ENCODE data around the gene IL11.
A peak's percentile ranks its signal among the peaks of the same experiment; 100 is the strongest.
"Not testable (repeated sequence)": the region's sequence is repeated elsewhere in the genome, so short reads cannot be mapped to it uniquely, and the experiment has no call there.

Gene IL11

DNA sequence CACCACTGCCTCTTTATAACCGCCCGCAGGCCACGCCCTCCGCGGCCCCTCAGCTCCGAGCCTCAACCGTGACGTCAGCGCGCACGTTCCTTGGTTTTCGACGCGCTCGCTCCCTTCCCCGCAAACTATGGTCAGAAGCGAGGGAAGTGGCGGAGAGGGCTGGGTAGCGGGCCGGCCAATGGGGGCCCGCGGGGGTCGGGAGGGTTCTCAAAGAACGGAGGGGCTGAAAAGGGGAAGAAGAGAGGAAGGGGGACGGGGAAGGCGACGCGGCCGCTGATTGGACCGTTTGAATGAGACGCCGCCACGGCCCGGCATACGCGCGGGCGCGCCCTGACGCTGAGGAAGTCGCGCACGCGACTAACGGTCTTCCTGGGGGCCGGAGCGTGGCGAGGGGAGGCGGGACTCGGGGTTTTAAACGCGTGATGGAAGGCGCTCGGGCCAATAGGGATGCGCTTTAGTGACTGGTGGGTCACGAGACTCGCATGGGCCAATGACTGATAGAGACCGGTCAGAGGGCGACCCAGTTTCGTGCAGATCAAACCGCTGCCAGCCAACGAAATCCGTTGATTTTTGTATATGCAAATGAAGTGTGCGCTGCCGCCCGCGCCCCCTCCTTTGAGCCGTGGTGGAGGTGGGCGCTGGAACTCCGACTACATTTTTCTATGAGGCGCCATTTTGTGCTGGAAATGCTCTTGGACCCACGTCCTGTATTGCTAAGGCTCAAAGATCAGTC is 37.7 kb upstream of the IL11 start:
- H3K4me3 ChIP-seq (ENCODE audit: low read depth, low read length) = peak overlapping the region; percentile 85
- peak; percentile 100 for DNase-seq (ENCODE audit: low read depth)
- TF ChIP-seq, protein P1, sequence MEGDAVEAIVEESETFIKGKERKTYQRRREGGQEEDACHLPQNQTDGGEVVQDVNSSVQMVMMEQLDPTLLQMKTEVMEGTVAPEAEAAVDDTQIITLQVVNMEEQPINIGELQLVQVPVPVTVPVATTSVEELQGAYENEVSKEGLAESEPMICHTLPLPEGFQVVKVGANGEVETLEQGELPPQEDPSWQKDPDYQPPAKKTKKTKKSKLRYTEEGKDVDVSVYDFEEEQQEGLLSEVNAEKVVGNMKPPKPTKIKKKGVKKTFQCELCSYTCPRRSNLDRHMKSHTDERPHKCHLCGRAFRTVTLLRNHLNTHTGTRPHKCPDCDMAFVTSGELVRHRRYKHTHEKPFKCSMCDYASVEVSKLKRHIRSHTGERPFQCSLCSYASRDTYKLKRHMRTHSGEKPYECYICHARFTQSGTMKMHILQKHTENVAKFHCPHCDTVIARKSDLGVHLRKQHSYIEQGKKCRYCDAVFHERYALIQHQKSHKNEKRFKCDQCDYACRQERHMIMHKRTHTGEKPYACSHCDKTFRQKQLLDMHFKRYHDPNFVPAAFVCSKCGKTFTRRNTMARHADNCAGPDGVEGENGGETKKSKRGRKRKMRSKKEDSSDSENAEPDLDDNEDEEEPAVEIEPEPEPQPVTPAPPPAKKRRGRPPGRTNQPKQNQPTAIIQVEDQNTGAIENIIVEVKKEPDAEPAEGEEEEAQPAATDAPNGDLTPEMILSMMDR (IDR thresholded peaks at IDR 0.05; ENCODE audit: insufficient read depth, low read depth, low read length, missing control alignments) = no peak

DNA sequence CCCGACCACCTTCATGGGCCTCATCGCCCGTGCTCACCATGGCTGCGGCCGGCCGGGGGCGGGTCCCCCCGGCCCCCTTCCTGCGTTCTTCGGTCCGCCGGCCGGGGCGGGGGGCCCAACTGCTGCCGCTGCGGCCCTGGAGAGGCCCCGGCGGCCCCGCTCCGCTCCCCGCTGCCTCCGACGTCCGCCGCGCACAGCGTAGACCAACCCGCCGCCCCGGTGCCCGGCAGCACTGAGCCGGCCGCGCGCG is 37.2 kb upstream of the IL11 start, which contains the start of gene UBE2S:
Gene UBE2S (minus strand): TSS at position 239 of the 250 bp plus-strand sequence. CDS start 199 bp downstream, at position 40.
- DNase-seq (ENCODE audit: low read depth) = not testable (repeated sequence)
- peak within 1 kb of the TSS; percentile 85 for H3K4me3 ChIP-seq (ENCODE audit: low read depth, low read length)

DNA sequence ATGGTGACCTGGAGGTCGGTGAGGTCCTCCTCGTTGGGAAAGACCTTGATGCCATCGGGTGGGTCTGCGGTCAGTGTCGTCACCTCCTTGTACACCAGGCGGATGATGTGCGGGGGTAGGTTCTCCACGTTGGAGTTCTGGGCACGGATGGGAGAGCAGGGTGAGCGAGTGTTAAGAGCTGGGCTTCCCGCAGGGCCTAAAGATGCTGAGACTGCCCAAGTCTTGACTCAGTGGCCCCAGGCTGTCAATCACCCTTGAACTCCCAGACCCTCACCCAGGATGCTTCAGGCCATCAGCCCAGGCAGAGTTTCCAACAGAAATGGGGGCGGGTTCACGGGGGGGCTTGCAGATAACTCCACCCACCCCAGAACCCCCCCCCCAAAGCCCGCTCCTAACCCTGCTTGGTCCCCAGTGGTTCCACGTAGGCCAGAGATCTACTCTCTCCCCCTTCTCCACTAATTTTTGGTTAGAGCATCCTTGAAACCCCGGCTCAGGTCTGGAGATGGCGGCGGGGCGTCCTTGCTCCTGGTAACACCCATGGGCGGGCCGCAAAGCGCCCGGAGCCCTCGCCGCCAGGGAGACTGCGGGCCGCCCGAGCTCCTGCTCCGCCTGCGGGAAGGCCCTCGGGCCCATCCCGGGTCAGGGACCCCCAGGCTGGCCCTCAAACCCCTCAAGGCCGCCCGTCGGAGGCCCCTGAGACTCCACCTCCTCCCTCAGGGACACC is 36.7 kb upstream of the IL11 start:
- TF ChIP-seq, protein P1 (IDR thresholded peaks at IDR 0.05; ENCODE audit: insufficient read depth, low read depth, low read length, missing control alignments) = no peak
- DNase-seq (ENCODE audit: low read depth) = peak; percentile 53
- peak overlapping the region; percentile 85 for H3K4me3 ChIP-seq (ENCODE audit: low read depth, low read length)

DNA sequence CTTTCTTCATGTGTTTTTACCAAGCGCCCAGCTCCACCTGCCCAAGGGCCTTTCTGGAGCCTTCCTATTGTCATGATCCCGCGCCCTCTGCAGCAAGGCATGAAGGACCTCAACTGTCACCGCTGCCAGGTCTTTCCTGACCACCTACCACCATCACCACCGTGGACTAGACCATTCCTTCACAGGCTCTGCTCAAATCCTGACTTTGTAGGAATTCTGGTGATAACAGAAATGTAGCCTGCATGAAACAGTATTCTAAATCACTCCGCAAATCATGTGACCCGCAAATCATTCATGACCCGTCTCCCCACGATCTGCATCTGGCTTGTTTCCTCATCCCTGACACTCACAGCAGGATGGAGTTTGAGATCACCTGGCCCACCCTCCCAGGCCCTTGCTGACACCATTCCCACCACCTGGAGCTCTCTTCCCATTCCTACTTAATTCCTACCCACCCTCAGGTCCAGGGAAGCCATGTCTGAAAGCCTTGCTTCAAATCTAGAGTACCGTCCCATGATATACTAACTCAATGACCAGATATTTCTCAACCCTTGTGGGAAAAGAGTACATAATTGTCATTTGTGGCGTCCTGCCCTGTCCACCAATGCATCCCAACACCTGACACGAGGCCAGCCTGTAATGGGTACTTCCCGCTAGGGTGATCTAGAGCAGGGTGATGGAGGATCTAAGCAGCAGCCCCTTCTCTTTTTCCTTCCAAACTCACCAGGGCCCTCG is 36.0 kb upstream of the IL11 start:
- DNase-seq (ENCODE audit: low read depth) = peak; percentile 16
- TF ChIP-seq, protein P1 (IDR thresholded peaks at IDR 0.05; ENCODE audit: insufficient read depth, low read depth, low read length, missing control alignments) = no peak
- peak overlapping the region; percentile 85 for H3K4me3 ChIP-seq (ENCODE audit: low read depth, low read length)

DNA sequence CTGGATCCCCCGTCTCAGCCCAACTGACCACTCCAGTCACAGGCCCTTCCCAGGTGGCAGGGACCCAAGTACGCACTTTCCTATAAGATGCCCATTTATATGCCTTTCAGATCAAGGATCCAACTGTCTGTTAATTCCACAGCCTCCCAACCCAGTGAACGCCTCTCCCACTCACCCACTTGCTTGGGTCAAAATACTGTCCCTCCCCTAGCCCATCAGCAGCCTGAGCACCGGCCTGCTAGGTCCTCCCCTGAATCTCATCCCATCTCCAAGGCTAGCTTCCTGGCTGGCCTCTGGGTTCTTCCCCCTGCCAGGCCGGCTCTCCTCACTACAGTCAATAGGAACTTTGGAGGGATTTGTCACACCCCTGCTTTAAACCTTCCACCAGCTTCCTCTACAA is 35.4 kb upstream of the IL11 start:
- no peak for DNase-seq (ENCODE audit: low read depth)
- TF ChIP-seq, protein P1 (IDR thresholded peaks at IDR 0.05; ENCODE audit: insufficient read depth, low read depth, low read length, missing control alignments) = no peak
- H3K4me3 ChIP-seq (ENCODE audit: low read depth, low read length) = peak overlapping the region; percentile 85

DNA sequence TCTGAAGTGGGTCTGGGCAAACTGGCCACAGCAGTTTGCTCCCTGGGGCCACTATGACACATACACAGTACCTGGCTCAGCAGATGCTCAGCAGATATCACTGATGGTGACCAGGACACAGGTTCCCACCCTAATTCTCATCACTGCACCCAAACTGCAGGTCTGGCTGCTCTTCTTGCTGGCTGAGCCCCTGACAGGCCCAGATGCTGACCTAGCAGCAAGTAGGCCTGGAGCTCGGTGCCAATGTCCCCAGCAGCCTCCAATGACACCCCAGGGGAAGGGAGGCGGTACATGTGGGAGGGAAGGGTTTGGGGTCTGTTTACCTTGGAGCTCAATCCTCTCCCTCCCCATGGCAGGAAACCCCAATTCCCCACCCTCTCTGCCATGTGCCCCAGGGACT is 32.2 kb upstream of the IL11 start:
- no peak for DNase-seq (ENCODE audit: low read depth)
- TF ChIP-seq, protein P1 (IDR thresholded peaks at IDR 0.05; ENCODE audit: insufficient read depth, low read depth, low read length, missing control alignments) = no peak
- H3K4me3 ChIP-seq (ENCODE audit: low read depth, low read length) = no peak overlapping the region

DNA sequence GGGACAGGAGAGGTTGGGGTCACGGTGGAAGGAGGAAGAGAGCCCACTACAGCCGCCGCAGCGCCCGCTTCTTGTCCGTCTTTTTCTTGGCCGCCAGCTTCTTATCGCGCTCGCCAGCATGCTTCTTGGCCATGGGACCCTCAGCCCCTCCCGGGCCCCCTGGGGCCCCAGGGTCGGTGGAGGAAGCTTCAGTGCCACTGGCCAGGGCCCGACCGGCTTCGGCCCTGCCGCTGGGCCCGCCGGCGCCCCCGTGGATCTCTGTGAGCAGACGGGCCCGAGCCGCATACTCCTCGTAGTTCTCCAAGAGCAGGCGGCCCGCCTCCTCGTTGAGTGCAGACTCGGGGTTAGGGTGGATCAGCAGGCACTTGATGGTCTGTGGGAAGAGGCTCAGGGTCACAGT is 31.1 kb upstream of the IL11 start:
- not testable (repeated sequence) for H3K4me3 ChIP-seq (ENCODE audit: low read depth, low read length); DNase-seq (ENCODE audit: low read depth)

Data from GM12865 (cell line).